ENCODE results near the gene ACKR2.
A peak's percentile ranks its signal among the peaks of the same experiment; 100 is the strongest.
"Not testable (repeated sequence)": the region's sequence is repeated elsewhere in the genome, so short reads cannot be mapped to it uniquely, and the experiment has no call there.

Gene ACKR2

GRCh38 chr3:42855547-42856380, 46.5 kb downstream of the ACKR2 start:
- DNase-seq (ENCODE audit: low spot score), result no peak

DNA sequence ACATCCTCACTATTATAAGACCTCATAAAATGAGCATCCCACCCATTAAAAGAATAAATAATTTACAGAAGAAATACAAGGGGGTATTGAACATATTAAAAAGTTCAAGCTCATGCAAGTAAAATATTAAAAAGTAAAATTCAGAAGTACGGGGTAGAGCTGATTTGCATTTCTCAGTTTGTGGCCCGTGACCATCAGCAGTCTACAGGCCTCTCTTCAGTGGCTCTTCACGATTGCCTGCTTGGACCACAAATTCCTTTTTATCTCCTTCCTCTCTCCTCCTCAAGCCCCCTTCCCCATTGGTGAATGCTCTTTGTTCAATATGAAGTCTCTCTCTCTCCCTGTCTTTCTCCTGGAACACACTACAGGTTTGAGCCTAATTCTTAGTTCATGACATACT, 47.3 kb downstream of the ACKR2 start:
- DNase-seq (ENCODE audit: low spot score), result no peak

DNA sequence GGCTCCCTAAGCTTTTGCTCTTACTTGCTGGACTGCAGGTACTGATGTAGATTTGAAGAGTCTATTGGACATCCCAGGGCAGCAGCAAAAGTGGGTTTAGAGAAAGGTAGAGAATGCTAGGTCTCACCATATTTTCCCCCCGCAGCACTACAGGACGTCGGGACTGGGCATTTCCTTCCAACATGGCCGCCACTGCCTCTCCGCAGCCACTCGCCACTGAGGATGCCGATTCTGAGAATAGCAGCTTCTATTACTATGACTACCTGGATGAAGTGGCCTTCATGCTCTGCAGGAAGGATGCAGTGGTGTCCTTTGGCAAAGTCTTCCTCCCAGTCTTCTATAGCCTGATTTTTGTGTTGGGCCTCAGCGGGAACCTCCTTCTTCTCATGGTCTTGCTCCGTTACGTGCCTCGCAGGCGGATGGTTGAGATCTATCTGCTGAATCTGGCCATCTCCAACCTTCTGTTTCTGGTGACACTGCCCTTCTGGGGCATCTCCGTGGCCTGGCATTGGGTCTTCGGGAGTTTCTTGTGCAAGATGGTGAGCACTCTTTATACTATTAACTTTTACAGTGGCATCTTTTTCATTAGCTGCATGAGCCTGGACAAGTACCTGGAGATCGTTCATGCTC, 55.2 kb downstream of the ACKR2 start:
- DNase-seq (ENCODE audit: low spot score), result no peak

DNA sequence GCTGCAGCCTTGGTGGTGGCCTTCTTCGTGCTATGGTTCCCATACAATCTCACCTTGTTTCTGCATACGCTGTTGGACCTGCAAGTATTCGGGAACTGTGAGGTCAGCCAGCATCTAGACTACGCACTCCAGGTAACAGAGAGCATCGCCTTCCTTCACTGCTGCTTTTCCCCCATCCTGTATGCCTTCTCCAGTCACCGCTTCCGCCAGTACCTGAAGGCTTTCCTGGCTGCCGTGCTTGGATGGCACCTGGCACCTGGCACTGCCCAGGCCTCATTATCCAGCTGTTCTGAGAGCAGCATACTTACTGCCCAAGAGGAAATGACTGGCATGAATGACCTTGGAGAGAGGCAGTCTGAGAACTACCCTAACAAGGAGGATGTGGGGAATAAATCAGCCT, 56.0 kb downstream of the ACKR2 start:
- DNase-seq (ENCODE audit: low spot score), result no peak

- no peak for DNase-seq (ENCODE audit: low spot score)
Observed at GRCh38 chr3:42867138-42867537, 57.9 kb downstream of the ACKR2 start.

- DNase-seq (ENCODE audit: low spot score), result no peak
Observed at GRCh38 chr3:42868841-42869240, 59.6 kb downstream of the ACKR2 start.

DNA sequence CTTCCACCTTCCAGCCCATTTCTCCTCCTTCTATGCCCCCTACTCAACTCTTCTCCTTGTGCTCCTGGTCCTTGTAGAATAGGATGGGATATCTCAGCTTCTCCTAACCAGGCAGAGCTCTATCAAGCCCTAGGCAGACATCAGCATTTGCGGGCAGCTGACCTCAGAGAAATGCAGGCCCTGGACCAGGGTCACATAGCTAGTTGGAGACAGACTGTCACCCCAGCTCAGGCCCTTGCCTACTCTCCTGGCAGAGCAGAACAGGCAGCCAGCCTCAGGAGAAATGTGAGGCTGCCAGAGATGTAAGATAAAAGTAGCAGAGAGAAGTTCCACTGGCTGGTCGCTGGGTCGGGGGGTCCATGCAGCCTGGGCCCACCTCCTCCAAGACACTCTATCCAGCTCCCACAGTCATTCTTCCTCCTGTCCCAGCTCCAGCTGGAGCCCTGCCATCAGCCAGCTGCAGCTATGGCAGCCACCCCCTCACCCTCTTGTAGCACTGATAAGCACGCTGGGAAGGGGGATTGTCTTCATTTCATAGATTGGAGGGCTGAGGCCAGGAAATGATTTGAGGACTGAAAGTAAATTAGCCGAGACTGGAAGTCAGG, 62.4 kb downstream of the ACKR2 start:
- DNase-seq (ENCODE audit: low spot score), result no peak

DNA sequence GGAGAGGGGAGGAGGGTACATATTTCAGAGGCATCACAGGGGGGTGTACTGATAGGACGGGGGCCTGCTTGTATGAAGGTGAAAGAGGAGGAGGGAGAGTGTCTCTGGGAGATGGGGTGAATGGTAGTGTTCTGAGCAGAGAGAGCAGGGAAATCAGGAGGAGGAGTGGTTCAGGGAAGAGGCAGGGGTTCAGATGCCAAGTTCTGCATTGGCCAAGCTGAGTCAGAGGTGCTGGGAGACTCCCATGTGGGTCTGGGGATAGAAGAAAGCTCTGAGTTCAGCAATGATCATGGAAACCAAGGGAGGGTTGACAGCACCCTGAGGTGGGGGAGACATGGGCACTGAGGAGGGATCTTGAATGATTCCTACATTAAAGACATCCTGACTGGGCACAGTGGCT, 63.5 kb downstream of the ACKR2 start:
- DNase-seq (ENCODE audit: low spot score), result no peak

GRCh38 chr3:42873221-42873982, 64.2 kb downstream of the ACKR2 start:
- no peak for DNase-seq (ENCODE audit: low spot score)

DNA sequence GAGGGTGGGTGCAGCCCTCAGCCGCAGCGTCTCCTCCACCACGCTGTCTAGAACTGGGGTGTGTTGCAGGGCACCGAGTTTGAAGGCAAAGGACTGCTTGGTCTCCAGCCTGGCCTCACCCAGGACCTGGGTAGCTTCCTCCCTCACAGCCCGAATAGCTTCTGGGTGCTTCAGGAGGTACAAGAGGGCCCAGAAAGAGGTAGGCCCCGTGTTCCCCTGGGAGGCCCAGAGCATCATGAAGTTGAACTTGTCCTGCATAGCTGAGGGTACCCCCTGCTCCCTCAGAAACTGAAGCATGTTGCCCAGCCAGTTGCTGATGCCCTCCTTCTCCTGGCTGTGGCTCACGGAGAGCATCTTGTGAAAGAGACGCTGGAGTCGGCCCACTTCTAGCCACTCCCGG, 65.5 kb downstream of the ACKR2 start:
- DNase-seq (ENCODE audit: low spot score), result no peak

DNA sequence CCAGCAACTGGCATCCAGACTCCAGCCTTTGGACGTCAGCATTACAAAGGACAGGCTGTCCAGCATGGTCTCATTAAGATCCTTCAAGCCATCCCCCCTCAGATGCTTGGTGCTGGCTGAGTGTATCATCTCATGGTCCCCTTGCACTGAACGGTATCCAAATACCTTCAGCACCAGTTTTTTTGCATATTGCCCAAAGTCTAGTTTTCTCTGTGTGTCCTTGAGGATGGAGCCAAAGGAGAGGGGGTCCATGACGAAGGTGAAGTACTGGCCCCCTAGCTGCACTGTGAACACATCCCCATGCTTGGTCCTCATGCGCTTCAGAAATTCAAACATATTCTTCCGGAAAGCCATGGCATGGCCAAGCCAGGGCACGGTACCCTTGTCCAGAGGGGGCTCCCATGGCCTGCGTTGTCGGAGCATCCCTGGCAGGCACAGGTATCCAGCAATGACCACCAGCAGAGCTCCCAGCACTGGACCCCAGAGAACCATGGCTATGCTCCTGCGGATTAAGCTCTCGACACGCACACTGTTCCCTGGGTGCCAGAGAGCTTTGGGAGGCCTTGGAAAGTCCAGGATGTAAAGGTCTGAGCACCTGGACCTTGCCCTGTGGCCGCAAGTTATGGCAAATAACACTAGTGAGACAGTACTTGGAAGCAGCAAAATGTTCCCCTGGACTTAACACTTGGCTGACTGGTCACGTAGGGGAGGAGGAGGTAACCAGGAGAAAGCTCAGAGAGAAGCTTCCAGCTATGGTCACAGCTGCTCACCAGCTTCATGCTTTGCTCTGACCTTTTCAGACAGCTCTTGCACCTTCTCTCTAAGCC, 66.3 kb downstream of the ACKR2 start, which contains the start of gene CYP8B1:
Gene CYP8B1 (minus strand): TSS at position 555 of the 827 bp plus-strand sequence. CDS start 63 bp downstream, at position 492.
- no peak for DNase-seq (ENCODE audit: low spot score)

GRCh38 chr3:42876401-42876800, 67.2 kb downstream of the ACKR2 start:
- DNase-seq (ENCODE audit: low spot score), result no peak

- DNase-seq (ENCODE audit: low spot score), result no peak
Observed at GRCh38 chr3:42876940-42877720, 67.9 kb downstream of the ACKR2 start.

GRCh38 chr3:42877881-42878280, 68.6 kb downstream of the ACKR2 start:
- no peak for DNase-seq (ENCODE audit: low spot score)

DNA sequence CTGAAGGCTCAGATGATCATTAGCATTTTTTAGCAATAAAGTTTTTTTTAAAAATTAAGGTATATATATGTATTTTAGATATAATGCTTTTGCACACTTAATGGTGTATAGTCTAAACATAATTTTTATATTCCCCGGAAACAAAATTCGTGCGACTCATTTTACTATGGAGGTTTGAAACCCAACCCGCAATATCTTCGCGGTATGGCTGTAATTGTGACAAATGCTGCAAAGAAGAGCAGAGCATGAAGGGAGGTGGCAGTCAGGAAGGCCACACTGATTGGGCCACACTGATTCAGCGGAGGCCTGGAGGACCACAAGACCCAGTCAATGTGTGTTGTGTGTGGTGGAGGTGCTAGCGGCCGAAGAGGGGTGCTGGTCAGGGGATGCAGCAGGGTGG, 70.9 kb downstream of the ACKR2 start:
- DNase-seq (ENCODE audit: low spot score), result no peak

- DNase-seq (ENCODE audit: low spot score), result peak; percentile 94
Observed at GRCh38 chr3:42880601-42881451, 71.6 kb downstream of the ACKR2 start.

- not testable (repeated sequence) for DNase-seq (ENCODE audit: low spot score)
Observed at GRCh38 chr3:42883251-42883930, 74.1 kb downstream of the ACKR2 start.

GRCh38 chr3:42884324-42884723, 75.1 kb downstream of the ACKR2 start:
- DNase-seq (ENCODE audit: low spot score), result no peak

- no peak for DNase-seq (ENCODE audit: low spot score)
Observed at GRCh38 chr3:42886294-42886822, 77.1 kb downstream of the ACKR2 start.
